ENCODE data around the gene PPIL1. TPM values are rescaled to one million over a fixed set of nuclear protein-coding genes. Genes with fewer than 3 reads are reported as not detected.

PPIL1 gene
- total and polyA plus RNA-seq, 10 of the 15 experiments (the other 5 are each of a cell fraction or from before 2014, with no cell fraction given) = 39.5 to 95.8 (median 70.5) TPM

GRCh38 chr6:36897609-36898008, 23.0 kb upstream of the PPIL1 start:
- 74% methylated on average over 6 of the region's 6 CpGs for WGBS (ENCODE audit: insufficient coverage, insufficient replicate concordance, low lambda C conversion rate, missing lambda C conversion rate)
- no peak overlapping the region for H3K4me3 ChIP-seq
- SMC1A ChIA-PET (ENCODE audit: uncharacterized antibody, unreplicated experiment) = interaction anchor here (1.2 kb wide), 1 partner anchor 120 kb away, joined by 3 read pairs; no protein-coding TSS in a partner anchor
- 0 out of 3 replicates have a peak, but pooled peaks have one; percentile 42 for ATAC-seq
- TF ChIP-seq PAX8 (IDR thresholded peaks at IDR 0.05) (no peak), ESRRA (IDR thresholded peaks at IDR 0.05; ENCODE audit: low read length) (no peak), RAD21 (IDR thresholded peaks at IDR 0.05; ENCODE audit: insufficient read depth, low read depth, low read length) (0 out of 2 replicates have a peak, but pooled peaks have one; percentile 11), MYB (IDR thresholded peaks at IDR 0.05; ENCODE audit: borderline replicate concordance, low read depth, low read length) (no peak), NFYB (IDR thresholded peaks at IDR 0.05; ENCODE audit: insufficient read depth, low read depth, low read length) (no peak), BRCA1 (IDR thresholded peaks at IDR 0.05; ENCODE audit: low read depth, low read length) (no peak), CTCF (IDR thresholded peaks at IDR 0.05 in 2 of 3, conservative IDR thresholded peaks at IDR 0.05 in 1 of 3; ENCODE audit: control insufficient read depth in 2 of 3, extremely low read depth in 1 of 3, insufficient read depth in 1 of 3, low read depth in 3 of 3, low read length in 3 of 3) (peak in 1 of 3 experiments; percentile 17; a peak in 2 of 6 replicates)
- TF ChIP-seq, protein P1, sequence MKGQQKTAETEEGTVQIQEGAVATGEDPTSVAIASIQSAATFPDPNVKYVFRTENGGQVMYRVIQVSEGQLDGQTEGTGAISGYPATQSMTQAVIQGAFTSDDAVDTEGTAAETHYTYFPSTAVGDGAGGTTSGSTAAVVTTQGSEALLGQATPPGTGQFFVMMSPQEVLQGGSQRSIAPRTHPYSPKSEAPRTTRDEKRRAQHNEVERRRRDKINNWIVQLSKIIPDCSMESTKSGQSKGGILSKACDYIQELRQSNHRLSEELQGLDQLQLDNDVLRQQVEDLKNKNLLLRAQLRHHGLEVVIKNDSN (IDR thresholded peaks at IDR 0.05; ENCODE audit: borderline replicate concordance, extremely low read length, insufficient read depth, low read depth, low read length) = no peak
- in situ Hi-C loops (cut with MboI) (no loop called here), intact Hi-C loops (cut with micrococcal nuclease; ENCODE audit: unreplicated experiment) (no loop called here)
- no peaks in the 10 kb centered on the region for H3K9me3 ChIP-seq (replicated peaks; ENCODE audit: control insufficient read depth, insufficient read depth, low read length)
- no peak overlapping the region for H3K27ac ChIP-seq (ENCODE audit: control insufficient read depth, insufficient read depth)
- no peak overlapping the region for H3K4me2 ChIP-seq (ENCODE audit: control insufficient read depth, insufficient read depth)
- RAD21 ChIA-PET (ENCODE audit: unreplicated experiment) = interaction anchor here (0.7 kb wide), 1 partner anchor 113 kb away, joined by 3 read pairs; no protein-coding TSS in a partner anchor
- no peaks in the 10 kb centered on the region for H3K27me3 ChIP-seq (replicated peaks in 1 of 2; ENCODE audit: control insufficient read depth in 2 of 2, insufficient read depth in 2 of 2, low read length in 1 of 2)
- no peak overlapping the region for H3K9ac ChIP-seq (ENCODE audit: control insufficient read depth, insufficient read depth, low read length)
- FAIRE-seq = no peak
- H2AFZ ChIP-seq (ENCODE audit: control insufficient read depth, low read depth, low read length) = no peak overlapping the region
- no peaks in the 10 kb centered on the region for H4K20me1 ChIP-seq (ENCODE audit: control insufficient read depth, insufficient read depth)
- CTCF ChIA-PET = interaction anchor here (2.2 kb wide), 1 partner anchor 12 kb away, joined by 6 read pairs; the partner anchor contains the start of gene C6orf89
- no peaks in the 10 kb centered on the region for H3K79me2 ChIP-seq (ENCODE audit: control insufficient read depth, insufficient read depth, low read length)
- no peak for DNase-seq (ENCODE audit: low read depth, low spot score)
- no TSS peak for BruUV-seq (replicated peaks)
- POLR2A ChIA-PET = interaction anchor here (0.6 kb wide), 1 partner anchor 189 kb away, joined by 3 read pairs; no protein-coding TSS in a partner anchor
- no peaks in the 10 kb centered on the region for H3K4me1 ChIP-seq (ENCODE audit: control insufficient read depth, insufficient read depth, low read length)
- H3K36me3 ChIP-seq (ENCODE audit: control insufficient read depth in 2 of 2, insufficient read depth in 2 of 2, low read length in 1 of 2) = peaks cover 3 to 12% of the 10 kb centered on the region in 2 experiments; a peak in 3 of 4 replicates

Measured in GM12878 (cell line).